ENCODE data around the gene ANKRD12.

GRCh38 chr18:9319333-9319732 lies 182.8 kb downstream of the ANKRD12 start:
- TF ChIP-seq CTCF (conservative IDR thresholded peaks at IDR 0.05) = no peak
- no peak for TF ChIP-seq EZH2 (IDR thresholded peaks at IDR 0.05; ENCODE audit: low read depth)

All from PC-9 (cell line).